H1 (cell line): ENCODE data around the gene ADAMTS16. TPM values are rescaled to one million over a fixed set of nuclear protein-coding genes. Genes with fewer than 3 reads are reported as not detected.

Source experiments
- CTCF ChIA-PET: fragments of 300-600 bp; sonication (Branson Sonifier 250); formaldehyde crosslinking; loops from one replicate; lab custom pipeline; 2021; ENCODE audit not compliant: partially characterized antibody; lab: Charles Lee
- POLR2A ChIA-PET: fragments of 300-600 bp; sonication (Branson Sonifier 250); formaldehyde crosslinking; loops from one replicate; lab custom pipeline; 2021; ENCODE audit warnings: inconsistent platforms; ENCODE audit not compliant: partially characterized antibody; lab: Charles Lee
- DNase-seq, 2 experiments: peaks; one replicate each; pipeline versions ENCODE4 v3.0.0 to v3.0.0-alpha.2; 2010 to 2022; ENCODE audit warnings: low spot score in 2 of 2, low read depth in 1 of 2, mixed read lengths in 1 of 2
- FAIRE-seq: peaks from 2 replicates; lab custom pipeline; 2011; peaks lifted over from hg19 to GRCh38; lab: Jason Lieb, UNC
- H2AFZ ChIP-seq: 2 replicates; pipeline ENCODE4 v1.8.1; 2012; ENCODE audit warnings: low read length, inconsistent platforms
- H2AK5ac ChIP-seq: 2 replicates; pipeline ENCODE4 v1.6.1; 2013; ENCODE audit warnings: low read depth, low read length
- H2BK120ac ChIP-seq: replicated peaks from 2 replicates; pipeline ENCODE3; 2013; ENCODE audit warnings: low read depth, low read length, inconsistent platforms
- H2BK12ac ChIP-seq: 2 replicates; pipeline ENCODE4 v1.6.1; 2013; ENCODE audit warnings: low read depth, low read length
- H2BK15ac ChIP-seq: 2 replicates; pipeline ENCODE4 v1.6.1; 2013; ENCODE audit warnings: low read length
- H2BK20ac ChIP-seq: 2 replicates; pipeline ENCODE4 v1.6.1; 2013; ENCODE audit warnings: low read length
- H2BK5ac ChIP-seq: 2 replicates; pipeline ENCODE4 v1.6.1; 2013; ENCODE audit warnings: low read depth, low read length
- H3K14ac ChIP-seq: 2 replicates; pipeline ENCODE4 v1.6.1; 2013; ENCODE audit warnings: inconsistent platforms; ENCODE audit not compliant: insufficient read length
- H3K18ac ChIP-seq: 2 replicates; pipeline ENCODE4 v1.6.1; 2013; ENCODE audit warnings: low read length; ENCODE audit errors: extremely low read depth
- H3K23ac ChIP-seq: 2 replicates; pipeline ENCODE4 v1.6.1; 2013; ENCODE audit warnings: inconsistent platforms; ENCODE audit not compliant: insufficient read length
- H3K23me2 ChIP-seq: 2 replicates; pipeline ENCODE4 v1.6.1; 2013; ENCODE audit warnings: low read depth, low read length
- H3K27ac ChIP-seq: 2 replicates; pipeline ENCODE4 v1.6.1; 2011; ENCODE audit warnings: low read depth, low read length, inconsistent platforms
- H3K27me3 ChIP-seq, 4 experiments: replicated peaks in 1 of 4; 1 replicate in 1 of 4; 2 replicates in 3 of 4; pipeline versions ENCODE4 v1.6.1 to v1.8.1; 2011 to 2013; ENCODE audit warnings: low read length in 3 of 4, mild to moderate bottlenecking in 3 of 4, inconsistent platforms in 2 of 4, mixed read lengths in 2 of 4, moderate library complexity in 1 of 4; ENCODE audit not compliant: control insufficient read depth in 3 of 4, insufficient read depth in 3 of 4; ENCODE audit errors: extremely low read depth in 1 of 4
- H3K36me3 ChIP-seq, 4 experiments: 2 replicates each; pipeline versions ENCODE4 v1.6.1 to v1.8.1; 2011 to 2013; ENCODE audit warnings: mild to moderate bottlenecking in 4 of 4, low read length in 3 of 4, moderate library complexity in 2 of 4, control low read depth in 1 of 4, inconsistent platforms in 1 of 4; ENCODE audit not compliant: insufficient read depth in 4 of 4, control insufficient read depth in 2 of 4
- H3K4ac ChIP-seq: replicated peaks from 2 replicates; pipeline ENCODE3; 2013; ENCODE audit warnings: low read length, low read depth, mixed read lengths, inconsistent platforms; ENCODE audit not compliant: insufficient read length
- H3K4me1 ChIP-seq, 4 experiments: replicated peaks in 1 of 4; 1 replicate in 1 of 4; 2 replicates in 3 of 4; pipeline versions ENCODE4 v1.6.1 to v1.8.1; 2011 to 2013; ENCODE audit warnings: low read length in 3 of 4, inconsistent platforms in 2 of 4, mixed read lengths in 1 of 4; ENCODE audit not compliant: insufficient read depth in 4 of 4, control insufficient read depth in 3 of 4
- H3K4me2 ChIP-seq, 2 experiments: 2 replicates each; pipeline versions ENCODE4 v1.6.1 to v1.8.1; 2011 to 2013; ENCODE audit warnings: low read depth in 2 of 2, low read length in 2 of 2, control low read depth in 1 of 2, inconsistent platforms in 1 of 2, mild to moderate bottlenecking in 1 of 2; ENCODE audit not compliant: insufficient read depth in 1 of 2
- H3K4me3 ChIP-seq, 4 experiments: fragments of 200-600, 300-600 bp in 1 of 4; sonication (generic), shearing (Covaris generic), sonication (Bioruptor Twin) in 1 of 4; 2 replicates each; pipeline versions ENCODE4 v1.5.1 to v1.8.1; 2011 to 2016; ENCODE audit warnings: low read length in 4 of 4, low read depth in 3 of 4, control low read depth in 2 of 4, inconsistent platforms in 2 of 4, mild to moderate bottlenecking in 2 of 4, mixed read lengths in 1 of 4, moderate library complexity in 1 of 4; ENCODE audit not compliant: insufficient read depth in 2 of 4; ENCODE audit errors: extremely low read depth in 1 of 4
- H3K56ac ChIP-seq: replicated peaks from 2 replicates; pipeline ENCODE3; 2013; ENCODE audit warnings: low read depth, mild to moderate bottlenecking, mixed read lengths, low read length, inconsistent platforms; ENCODE audit not compliant: insufficient read length
- H3K79me1 ChIP-seq: 2 replicates; pipeline ENCODE4 v1.6.1; 2013; ENCODE audit warnings: low read depth, low read length, control low read depth
- H3K79me2 ChIP-seq, 2 experiments: 2 replicates each; pipeline versions ENCODE4 v1.6.1 to v1.8.1; 2012 to 2013; ENCODE audit warnings: low read length in 2 of 2, mild to moderate bottlenecking in 2 of 2, inconsistent platforms in 1 of 2; ENCODE audit not compliant: insufficient read depth in 2 of 2, control insufficient read depth in 1 of 2
- H3K9ac ChIP-seq, 4 experiments: replicated peaks in 1 of 4; 1 replicate in 1 of 4; 2 replicates in 3 of 4; pipeline versions ENCODE4 v1.6.1 to v1.8.1; 2011 to 2013; ENCODE audit warnings: low read depth in 3 of 4, low read length in 3 of 4, control low read depth in 2 of 4, mild to moderate bottlenecking in 2 of 4, moderate library complexity in 2 of 4, inconsistent platforms in 1 of 4; ENCODE audit errors: extremely low read depth in 1 of 4
- H3K9me3 ChIP-seq, 2 experiments: 2 replicates each; pipeline versions ENCODE4 v1.6.1 to v1.8.1; 2012 to 2013; ENCODE audit warnings: mild to moderate bottlenecking in 2 of 2, moderate library complexity in 2 of 2, control low read depth in 1 of 2, inconsistent platforms in 1 of 2, low read depth in 1 of 2, low read length in 1 of 2, mixed read lengths in 1 of 2; ENCODE audit not compliant: insufficient read depth in 2 of 2
- H4K20me1 ChIP-seq, 2 experiments: replicated peaks in 1 of 2; 2 replicates each; pipeline versions ENCODE3 to v1.8.1; 2011 to 2013; ENCODE audit warnings: inconsistent platforms in 2 of 2, low read length in 2 of 2, mild to moderate bottlenecking in 1 of 2; ENCODE audit not compliant: insufficient read depth in 2 of 2, control insufficient read depth in 1 of 2
- H4K5ac ChIP-seq: 2 replicates; pipeline ENCODE4 v1.6.1; 2013; ENCODE audit warnings: low read length, low read depth, mixed read lengths, inconsistent platforms; ENCODE audit not compliant: insufficient read length
- H4K8ac ChIP-seq: 2 replicates; pipeline ENCODE4 v1.8.0; 2013; ENCODE audit warnings: mild to moderate bottlenecking, moderate library complexity, low read length, inconsistent platforms; ENCODE audit not compliant: insufficient read depth; ENCODE audit errors: extremely low read depth
- H4K91ac ChIP-seq: replicated peaks from 2 replicates; pipeline ENCODE3; 2013; ENCODE audit warnings: low read length, mixed read lengths, inconsistent platforms; ENCODE audit not compliant: insufficient read length
- ATF3 ChIP-seq: IDR thresholded peaks from 2 replicates; pipeline ENCODE4 v1.6.1; 2011; ENCODE audit warnings: low read depth, mild to moderate bottlenecking, low read length; ENCODE audit not compliant: insufficient read depth
- BRCA1 ChIP-seq: IDR thresholded peaks from 2 replicates; pipeline ENCODE4 v1.6.1; 2012; ENCODE audit warnings: low read depth, low read length, improper control_type of control experiment
- CTBP2 ChIP-seq: IDR thresholded peaks from 2 replicates; pipeline ENCODE4 v1.7.0; 2011; ENCODE audit warnings: borderline replicate concordance, mild to moderate bottlenecking, moderate library complexity, mixed read lengths, low read length; ENCODE audit not compliant: insufficient read depth, insufficient read length
- PHF8 ChIP-seq: fragments of 200-600 bp; sonication (generic); conservative IDR thresholded peaks from 2 replicates; pipeline ENCODE4 v1.7.1; 2012; ENCODE audit warnings: low read depth, mild to moderate bottlenecking, inconsistent platforms, low read length, moderate library complexity
- RFX5 ChIP-seq: IDR thresholded peaks from 2 replicates; pipeline ENCODE4 v1.6.1; 2011; ENCODE audit warnings: low read depth, low read length, improper control_type of control experiment, borderline replicate concordance
- RXRA ChIP-seq: IDR thresholded peaks from 2 replicates; pipeline ENCODE4 v1.6.1; 2011; ENCODE audit warnings: low read depth, mild to moderate bottlenecking, low read length, moderate library complexity; ENCODE audit not compliant: insufficient read depth
- SIN3A ChIP-seq, 2 experiments: IDR thresholded peaks in 1 of 2; conservative IDR thresholded peaks in 1 of 2; 2 replicates each; pipeline ENCODE4 v1.6.1; 2011 to 2012; ENCODE audit warnings: low read length in 2 of 2, improper control_type of control experiment in 1 of 2, low read depth in 1 of 2, mild to moderate bottlenecking in 1 of 2
- SIRT6 ChIP-seq: IDR thresholded peaks from one replicate; pipeline ENCODE4 v1.7.1; 2012; ENCODE audit warnings: low read length, inconsistent platforms
- SP2 ChIP-seq: IDR thresholded peaks from 2 replicates; pipeline ENCODE4 v1.6.1; 2012; ENCODE audit warnings: mild to moderate bottlenecking, low read length, inconsistent platforms
- USF2 ChIP-seq: IDR thresholded peaks from 2 replicates; pipeline ENCODE4 v1.6.1; 2011; ENCODE audit warnings: low read length, improper control_type of control experiment
- ZNF274 ChIP-seq: IDR thresholded peaks from 2 replicates; pipeline ENCODE4 v1.7.0; 2012; ENCODE audit warnings: low read length, borderline replicate concordance; ENCODE audit errors: extremely low read depth
- WGBS, 2 experiments: shearing (Covaris generic) in 1 of 2; methylation state at CpG; one replicate each; pipeline versions ENCODE4 v1.1.6 to v1.1.7; 2013 to 2015; ENCODE audit warnings: low lambda C conversion rate in 2 of 2, mixed read lengths in 2 of 2, inconsistent platforms in 1 of 2, low coverage in 1 of 2, missing lambda C conversion rate in 1 of 2; ENCODE audit not compliant: insufficient replicate concordance in 2 of 2, insufficient coverage in 1 of 2, insufficient read length in 1 of 2; ENCODE audit errors: extremely low coverage in 1 of 2, missing lambda C conversion rate in 1 of 2; 5-methylcytosine and 5-hydroxymethylcytosine counted together
- polyA plus RNA-seq, 7 experiments: library from polyadenylated mRNA; depleted of rRNA in 3 of 7; stranded (reverse) in 5 of 7; unstranded in 2 of 7; fragments of >200 nt in 5 of 7; fragments of 200-250 nt in 2 of 7; gene quantifications; 1 replicate in 5 of 7; 2 replicates in 1 of 7; 4 replicates in 1 of 7; pipeline versions ENCODE4 v1.2.1 to v1.2.3, GENCODE V29; 2011 to 2013; ENCODE audit warnings: missing spikeins in 2 of 7, mixed read lengths in 2 of 7
- total RNA-seq: library from RNA; stranded (reverse); fragmentation: NEBNext Ultra II Directional; extraction: Animal tissue kit (Norgen Biotek cat#: 25700); gene quantifications from 2 replicates; pipeline ENCODE4 v1.2.1, GENCODE V29; 2021

ADAMTS16 gene
- total and polyA plus RNA-seq, 2 of the 8 experiments (the other 6 are each of a cell fraction or from before 2014, with no cell fraction given): 3.7 to 16.0 TPM

GRCh38 chr5:5348135-5348534 lies 208.0 kb downstream of the ADAMTS16 start:
- 70% methylated on average over 10 of the region's 10 CpGs; no CpG with 5 or more reads in 1 of the 2 experiments for WGBS, 2 experiments
- no peak overlapping the region for H4K5ac ChIP-seq
- H3K23ac ChIP-seq: no peak overlapping the region
- no peak overlapping the region for H4K91ac ChIP-seq
- no peaks in the 10 kb centered on the region for H3K36me3 ChIP-seq
- DNase-seq (no peak), FAIRE-seq (no peak)
- no peak overlapping the region for H3K4me3 ChIP-seq
- H3K56ac ChIP-seq: no peak overlapping the region
- peaks cover 3% of the 10 kb centered on the region for H3K79me1 ChIP-seq
- H3K4me1 ChIP-seq: peaks cover 0 to 2% (median 0%) of the 10 kb centered on the region in 4 experiments; a peak in 1 of 7 replicates
- no peaks in the 10 kb centered on the region for H3K9me3 ChIP-seq
- H2BK12ac ChIP-seq: no peak overlapping the region
- H2BK15ac ChIP-seq: no peak overlapping the region
- ChIA-PET POLR2A (no interaction called here), CTCF (interaction anchor here (0.6 to 2.7 kb wide), 4 partner anchors 69 to 469 kb away, joined by 3 to 8 read pairs (median 4); partner anchors contain the start of gene ADAMTS16)
- no peak overlapping the region for H3K4me2 ChIP-seq
- no peak overlapping the region for H2BK5ac ChIP-seq
- no peak overlapping the region for H3K14ac ChIP-seq
- no peaks in the 10 kb centered on the region for H3K79me2 ChIP-seq
- H3K27ac ChIP-seq: no peak overlapping the region
- H2BK120ac ChIP-seq: no peak overlapping the region
- no peak overlapping the region for H2AFZ ChIP-seq
- H3K27me3 ChIP-seq: no peaks in the 10 kb centered on the region; a peak in 1 of 7 replicates
- no peak overlapping the region for H4K8ac ChIP-seq
- H3K23me2 ChIP-seq: peaks cover 3% of the 10 kb centered on the region; the same call in 1 of the 2 replicates
- H2BK20ac ChIP-seq: no peak overlapping the region
- no peak overlapping the region for H3K9ac ChIP-seq
- no peak overlapping the region for H3K18ac ChIP-seq
- TF ChIP-seq USF2 (no peak), ATF3 (no peak), RXRA (no peak), BRCA1 (no peak), SP2 (no peak), PHF8 (no peak), RFX5 (no peak), ZNF274 (no peak), CTBP2 (no peak), SIRT6 (no peak), SIN3A (conservative IDR thresholded peaks at IDR 0.05 in 1 of 2, IDR thresholded peaks at IDR 0.05 in 1 of 2; ENCODE audit: low read depth in 1 of 2, low read length in 2 of 2) (no peak)
- peaks cover 0 to 3% of the 10 kb centered on the region in 2 experiments for H4K20me1 ChIP-seq
- no peak overlapping the region for H2AK5ac ChIP-seq
- H3K4ac ChIP-seq: no peak overlapping the region
